HCT116 (cell line): Measurements from ENCODE around the gene ADGRB3. TPM values are rescaled to one million over a fixed set of nuclear protein-coding genes. Genes with fewer than 3 reads are reported as not detected.

Experiments
- ATAC-seq: fragments of 200-7000 bp; cut with Tn5 transposase; 2 replicates; pipeline ENCODE4 v1.9.1; 2020; ENCODE audit warnings: mild to moderate bottlenecking, moderate library complexity
- BruUV-seq: library from RNA; stranded (reverse); fragments of 400-500 nt; replicated peaks from 2 replicates; lab custom pipeline; 2021; lab: Mats Ljungman, UMichigan
- CTCF ChIA-PET: fragments of 300-600 bp; sonication (Branson Sonifier 250); formaldehyde crosslinking; loops from one replicate; lab custom pipeline; 2021; ENCODE audit warnings: antibody characterized with exemption; lab: Charles Lee
- POLR2A ChIA-PET: fragments of 300-600, 350-600 bp; sonication (Branson Sonifier 250); formaldehyde crosslinking; loops from one replicate; lab custom pipeline; 2021; ENCODE audit warnings: antibody characterized with exemption; lab: Charles Lee
- RAD21 ChIA-PET, 2 experiments: fragments of 300-600 bp; sonication (Branson Sonifier 250); formaldehyde crosslinking; loops; one replicate each; lab custom pipeline; 2023; ENCODE audit warnings: low total read pairs in 2 of 2; ENCODE audit not compliant: uncharacterized antibody in 2 of 2, unreplicated experiment in 2 of 2, low non-redundant PET in 1 of 2; lab: Charles Lee
- DNase-seq: peaks from one replicate; pipeline ENCODE4 v3.0.0-alpha.2; 2010; ENCODE audit warnings: low read depth, low spot score
- H2AFZ ChIP-seq: fragments of 200-600 bp; shearing (Covaris generic), sonication (generic); 2 replicates; pipeline ENCODE4 v1.6.1; 2017; ENCODE audit warnings: low read depth, mixed run types, mixed read lengths, antibody characterized with exemption, low read length; ENCODE audit not compliant: poor library complexity, severe bottlenecking
- H3K27ac ChIP-seq: 2 replicates; pipeline ENCODE4 v1.5.1; 2012; ENCODE audit warnings: low read depth, low read length
- H3K27me3 ChIP-seq: fragments of 200-600 bp; sonication (generic); 2 replicates; pipeline ENCODE4 v1.6.1; 2016; ENCODE audit warnings: mixed run types, low read length, mixed read lengths; ENCODE audit not compliant: insufficient read depth
- H3K36me3 ChIP-seq, 2 experiments: fragments of 200-500 bp in 1 of 2; fragments of 200-600 bp in 1 of 2; sonication (Bioruptor generic) in 1 of 2; sonication (generic) in 1 of 2; 2 replicates each; pipeline versions ENCODE4 v1.5.1 to v1.6.1; 2014 to 2016; ENCODE audit warnings: low read length in 2 of 2, inconsistent platforms in 1 of 2, mixed read lengths in 1 of 2, mixed run types in 1 of 2; ENCODE audit not compliant: insufficient read depth in 2 of 2, control insufficient read depth in 1 of 2
- H3K4me1 ChIP-seq, 2 experiments: fragments of 200-600 bp in 1 of 2; sonication (generic) in 1 of 2; 2 replicates each; pipeline versions ENCODE4 v1.5.1 to v1.6.1; 2012 to 2017; ENCODE audit warnings: low read length in 2 of 2, inconsistent platforms in 1 of 2, mild to moderate bottlenecking in 1 of 2, mixed read lengths in 1 of 2, mixed run types in 1 of 2, moderate library complexity in 1 of 2; ENCODE audit not compliant: insufficient read depth in 2 of 2, control insufficient read depth in 1 of 2
- H3K4me2 ChIP-seq: fragments of 200-600 bp; sonication (generic); 2 replicates; pipeline ENCODE4 v1.6.1; 2017; ENCODE audit warnings: mixed run types, low read length, mixed read lengths
- H3K4me3 ChIP-seq, 2 experiments: fragments of 200-600 bp in 1 of 2; sonication (generic) in 1 of 2; replicated peaks in 1 of 2; 2 replicates each; pipeline ENCODE4 v1.5.1; 2011 to 2016; ENCODE audit warnings: low read length in 2 of 2, control low read depth in 1 of 2, low read depth in 1 of 2, mild to moderate bottlenecking in 1 of 2, mixed read lengths in 1 of 2, mixed run types in 1 of 2
- H3K79me2 ChIP-seq: fragments of 200-600 bp; sonication (generic); 2 replicates; pipeline ENCODE4 v1.6.1; 2017; ENCODE audit warnings: mild to moderate bottlenecking, mixed run types, low read length, moderate library complexity, mixed read lengths; ENCODE audit not compliant: insufficient read depth
- H3K9ac ChIP-seq: fragments of 200-600 bp; sonication (generic); 2 replicates; pipeline ENCODE4 v1.6.1; 2016; ENCODE audit warnings: low read length, mixed read lengths
- H3K9me2 ChIP-seq: fragments of 200-600 bp; sonication (generic), shearing (Covaris generic); 2 replicates; pipeline ENCODE4 v1.6.1; 2017; ENCODE audit warnings: mixed run types, mild to moderate bottlenecking, moderate library complexity; ENCODE audit not compliant: insufficient read depth
- H3K9me3 ChIP-seq, 2 experiments: fragments of 200-500 bp in 1 of 2; fragments of 200-600 bp in 1 of 2; sonication (Bioruptor generic) in 1 of 2; sonication (generic) in 1 of 2; 2 replicates each; pipeline ENCODE4 v1.6.1; 2014 to 2017; ENCODE audit warnings: low read length in 2 of 2, mixed read lengths in 2 of 2, inconsistent platforms in 1 of 2, low read depth in 1 of 2, mild to moderate bottlenecking in 1 of 2, mixed run types in 1 of 2, moderate library complexity in 1 of 2; ENCODE audit not compliant: control insufficient read depth in 1 of 2, insufficient read depth in 1 of 2
- H4K20me1 ChIP-seq: fragments of 200-600 bp; sonication (generic), shearing (Covaris generic); 2 replicates; pipeline ENCODE4 v1.6.1; 2017; ENCODE audit warnings: mixed run types, mild to moderate bottlenecking, moderate library complexity; ENCODE audit not compliant: insufficient read depth
- CBX3 ChIP-seq: IDR thresholded peaks from 2 replicates; pipeline ENCODE4 v1.6.1; 2012; ENCODE audit warnings: low read depth
- EGR1 ChIP-seq: IDR thresholded peaks from 2 replicates; pipeline ENCODE4 v1.6.1; 2012; ENCODE audit warnings: low read depth
- EZH2 ChIP-seq: fragments of 200-600 bp; sonication (generic); IDR thresholded peaks from 2 replicates; pipeline ENCODE4 v1.6.1; 2017; ENCODE audit warnings: antibody characterized with exemption, mixed run types
- EZH2phosphoT487 ChIP-seq: fragments of 200-600 bp; IDR thresholded peaks from 2 replicates; pipeline ENCODE4 v1.6.1; 2018; ENCODE audit warnings: antibody characterized with exemption, borderline replicate concordance
- JUND ChIP-seq: IDR thresholded peaks from 2 replicates; pipeline ENCODE4 v1.6.1; 2012
- REST ChIP-seq: IDR thresholded peaks from 2 replicates; pipeline ENCODE4 v1.6.1; 2012; ENCODE audit warnings: low read depth
- SRF ChIP-seq: IDR thresholded peaks from 2 replicates; pipeline ENCODE4 v1.6.1; 2012; ENCODE audit warnings: low read depth
- YY1 ChIP-seq: IDR thresholded peaks from 2 replicates; pipeline ENCODE4 v1.6.1; 2011; ENCODE audit warnings: low read length, low read depth, moderate library complexity, mild to moderate bottlenecking; ENCODE audit not compliant: insufficient replicate concordance; ENCODE audit errors: extremely low read depth
- ZNF274 ChIP-seq: fragments of 200-500 bp; sonication (Bioruptor generic); IDR thresholded peaks from 2 replicates; pipeline ENCODE4 v1.6.1; 2014; ENCODE audit warnings: mild to moderate bottlenecking, low read depth, low read length, inconsistent platforms
- intact Hi-C: fragments of 100-400 bp; cut with micrococcal nuclease; formaldehyde crosslinking; loops from 2 replicates; pipeline ENCODE4 v1.10.0; 2022
- total RNA-seq: library from RNA; stranded (reverse); gene quantifications from one replicate; pipeline ENCODE4 v1.2.1, GENCODE V29; 2021; ENCODE audit not compliant: unreplicated experiment
- TF ChIP-seq, protein P1 (sequence below): IDR thresholded peaks from 2 replicates; pipeline ENCODE4 v1.6.1; 2012
- TF ChIP-seq, protein P2 (sequence below): IDR thresholded peaks from 2 replicates; pipeline ENCODE4 v1.6.1; 2011; ENCODE audit warnings: mild to moderate bottlenecking, low read length, moderate library complexity; ENCODE audit not compliant: insufficient replicate concordance; ENCODE audit errors: extremely low read depth
- TF ChIP-seq, protein P3 (sequence below), 3 experiments: fragments of 200-600 bp in 1 of 3; sonication (generic) in 1 of 3; IDR thresholded peaks in 2 of 3; conservative IDR thresholded peaks in 1 of 3; 2 replicates each; pipeline ENCODE4 v1.5.1; 2012 to 2017; ENCODE audit warnings: low read depth in 2 of 3, low read length in 2 of 3, antibody characterized with exemption in 1 of 3, borderline replicate concordance in 1 of 3, control low read depth in 1 of 3, mild to moderate bottlenecking in 1 of 3, mixed read lengths in 1 of 3, mixed run types in 1 of 3, moderate library complexity in 1 of 3; ENCODE audit not compliant: insufficient read depth in 1 of 3

The ADGRB3 gene
- total RNA-seq, 1 experiment from 2014 or later, result not detected

- H3K27me3 ChIP-seq, result no peaks in the 10 kb centered on the region
- H4K20me1 ChIP-seq, result no peaks in the 10 kb centered on the region
- no peak for ATAC-seq
- H3K9me3 ChIP-seq, result peaks cover 4 to 17% of the 10 kb centered on the region in 2 experiments; a peak in 2 of 4 replicates
- CTCF ChIA-PET, result no interaction called here
- no peak overlapping the region for H3K4me2 ChIP-seq
- no peak overlapping the region for H2AFZ ChIP-seq
- H3K27ac ChIP-seq, result no peak overlapping the region
- RAD21 ChIA-PET, result no interaction called here
- no peaks in the 10 kb centered on the region for H3K9me2 ChIP-seq
- no peaks in the 10 kb centered on the region for H3K36me3 ChIP-seq
- H3K4me3 ChIP-seq, result no peak overlapping the region
- intact Hi-C loops, result no loop called here
- DNase-seq, result no peak
- POLR2A ChIA-PET, result no interaction called here
- H3K4me1 ChIP-seq, result no peaks in the 10 kb centered on the region
- BruUV-seq, result no TSS peak
- no peak overlapping the region for H3K9ac ChIP-seq
- H3K79me2 ChIP-seq, result no peaks in the 10 kb centered on the region
- no peak for TF ChIP-seq EZH2
- no peak for TF ChIP-seq EZH2phosphoT487
These were observed 19.1 kb upstream of the ADGRB3 start for GRCh38 chr6:68615938-68616337.

DNA sequence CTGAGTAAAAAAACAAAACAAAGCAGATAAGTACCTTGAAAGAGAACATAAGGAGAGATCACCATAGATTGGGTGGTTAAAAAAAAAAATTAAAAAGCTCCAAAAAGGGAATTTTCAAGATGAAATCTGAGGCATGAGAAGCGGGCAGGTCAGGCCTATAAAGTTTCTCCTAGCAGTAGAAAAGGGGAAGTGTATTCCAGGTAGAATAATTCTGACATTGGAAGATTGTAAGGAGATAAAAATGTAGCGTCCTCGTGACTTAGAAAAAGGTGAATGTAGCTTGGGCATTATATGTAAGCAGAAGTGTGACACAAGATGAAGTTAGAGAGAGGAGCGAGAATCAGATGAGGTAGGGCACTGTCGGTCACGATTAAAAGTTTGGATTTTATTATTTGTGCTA, 9.1 kb upstream of the ADGRB3 start:
- CTCF ChIA-PET, result no interaction called here
- RAD21 ChIA-PET, result no interaction called here
- H3K4me2 ChIP-seq, result no peak overlapping the region
- H4K20me1 ChIP-seq, result no peaks in the 10 kb centered on the region
- H3K9me3 ChIP-seq, result peaks cover 8 to 17% of the 10 kb centered on the region in 2 experiments; a peak in 3 of 4 replicates
- intact Hi-C loops, result no loop called here
- H3K9ac ChIP-seq, result no peak overlapping the region
- no peak overlapping the region for H3K4me3 ChIP-seq
- H3K79me2 ChIP-seq, result no peaks in the 10 kb centered on the region
- H3K27ac ChIP-seq, result no peak overlapping the region
- DNase-seq, result no peak
- H3K36me3 ChIP-seq, result no peaks in the 10 kb centered on the region
- H2AFZ ChIP-seq, result no peak overlapping the region
- BruUV-seq, result no TSS peak
- H3K9me2 ChIP-seq, result no peaks in the 10 kb centered on the region
- no peak for ATAC-seq
- no peaks in the 10 kb centered on the region for H3K27me3 ChIP-seq
- POLR2A ChIA-PET, result no interaction called here
- H3K4me1 ChIP-seq, result no peaks in the 10 kb centered on the region
- TF ChIP-seq CBX3 (no peak), EGR1 (no peak), YY1 (no peak), ZNF274 (no peak), EZH2 (no peak), REST (no peak), JUND (no peak), EZH2phosphoT487 (no peak), SRF (no peak)
- TF ChIP-seq, protein P1, sequence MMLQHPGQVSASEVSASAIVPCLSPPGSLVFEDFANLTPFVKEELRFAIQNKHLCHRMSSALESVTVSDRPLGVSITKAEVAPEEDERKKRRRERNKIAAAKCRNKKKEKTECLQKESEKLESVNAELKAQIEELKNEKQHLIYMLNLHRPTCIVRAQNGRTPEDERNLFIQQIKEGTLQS, result no peak
- TF ChIP-seq, protein P2, sequence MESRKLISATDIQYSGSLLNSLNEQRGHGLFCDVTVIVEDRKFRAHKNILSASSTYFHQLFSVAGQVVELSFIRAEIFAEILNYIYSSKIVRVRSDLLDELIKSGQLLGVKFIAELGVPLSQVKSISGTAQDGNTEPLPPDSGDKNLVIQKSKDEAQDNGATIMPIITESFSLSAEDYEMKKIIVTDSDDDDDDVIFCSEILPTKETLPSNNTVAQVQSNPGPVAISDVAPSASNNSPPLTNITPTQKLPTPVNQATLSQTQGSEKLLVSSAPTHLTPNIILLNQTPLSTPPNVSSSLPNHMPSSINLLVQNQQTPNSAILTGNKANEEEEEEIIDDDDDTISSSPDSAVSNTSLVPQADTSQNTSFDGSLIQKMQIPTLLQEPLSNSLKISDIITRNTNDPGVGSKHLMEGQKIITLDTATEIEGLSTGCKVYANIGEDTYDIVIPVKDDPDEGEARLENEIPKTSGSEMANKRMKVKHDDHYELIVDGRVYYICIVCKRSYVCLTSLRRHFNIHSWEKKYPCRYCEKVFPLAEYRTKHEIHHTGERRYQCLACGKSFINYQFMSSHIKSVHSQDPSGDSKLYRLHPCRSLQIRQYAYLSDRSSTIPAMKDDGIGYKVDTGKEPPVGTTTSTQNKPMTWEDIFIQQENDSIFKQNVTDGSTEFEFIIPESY, result no peak
- TF ChIP-seq, protein P3, sequence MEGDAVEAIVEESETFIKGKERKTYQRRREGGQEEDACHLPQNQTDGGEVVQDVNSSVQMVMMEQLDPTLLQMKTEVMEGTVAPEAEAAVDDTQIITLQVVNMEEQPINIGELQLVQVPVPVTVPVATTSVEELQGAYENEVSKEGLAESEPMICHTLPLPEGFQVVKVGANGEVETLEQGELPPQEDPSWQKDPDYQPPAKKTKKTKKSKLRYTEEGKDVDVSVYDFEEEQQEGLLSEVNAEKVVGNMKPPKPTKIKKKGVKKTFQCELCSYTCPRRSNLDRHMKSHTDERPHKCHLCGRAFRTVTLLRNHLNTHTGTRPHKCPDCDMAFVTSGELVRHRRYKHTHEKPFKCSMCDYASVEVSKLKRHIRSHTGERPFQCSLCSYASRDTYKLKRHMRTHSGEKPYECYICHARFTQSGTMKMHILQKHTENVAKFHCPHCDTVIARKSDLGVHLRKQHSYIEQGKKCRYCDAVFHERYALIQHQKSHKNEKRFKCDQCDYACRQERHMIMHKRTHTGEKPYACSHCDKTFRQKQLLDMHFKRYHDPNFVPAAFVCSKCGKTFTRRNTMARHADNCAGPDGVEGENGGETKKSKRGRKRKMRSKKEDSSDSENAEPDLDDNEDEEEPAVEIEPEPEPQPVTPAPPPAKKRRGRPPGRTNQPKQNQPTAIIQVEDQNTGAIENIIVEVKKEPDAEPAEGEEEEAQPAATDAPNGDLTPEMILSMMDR (IDR thresholded peaks at IDR 0.05 in 2 of 3, conservative IDR thresholded peaks at IDR 0.05 in 1 of 3; ENCODE audit: borderline replicate concordance in 1 of 3, insufficient read depth in 1 of 3, low read depth in 2 of 3, low read length in 2 of 3), result no peak
